Endothelial cell of umbilical vein (primary cell): ENCODE data around the gene PXMP4. TPM values are rescaled to one million over a fixed set of nuclear protein-coding genes. Genes with fewer than 3 reads are reported as not detected.

Source experiments
- BruUV-seq: library from RNA; stranded (reverse); fragments of 400-500 nt; replicated peaks from 2 replicates; lab custom pipeline; 2021; lab: Mats Ljungman, UMichigan
- CTCF ChIA-PET: fragments of 300-600, 350-600 bp; sonication (Branson Sonifier 250); formaldehyde crosslinking; loops from one replicate; lab custom pipeline; 2021; ENCODE audit warnings: antibody characterized with exemption, inconsistent platforms; lab: Charles Lee
- POLR2A ChIA-PET: fragments of 300-600, 350-600 bp; sonication (Branson Sonifier 250); formaldehyde crosslinking; loops from one replicate; lab custom pipeline; 2021; ENCODE audit warnings: antibody characterized with exemption, inconsistent platforms; lab: Charles Lee
- DNase-seq: peaks from one replicate; pipeline ENCODE4 v3.0.0-alpha.2; 2011; ENCODE audit warnings: low read depth, low spot score
- FAIRE-seq: peaks from 2 replicates; lab custom pipeline; 2011; peaks lifted over from hg19 to GRCh38; lab: Jason Lieb, UNC
- H2AFZ ChIP-seq: 2 replicates; pipeline ENCODE4 v1.6.0; 2012; ENCODE audit warnings: low read depth, low read length, control low read depth, inconsistent platforms
- H3K27ac ChIP-seq: 2 replicates; pipeline ENCODE4 v1.5.1; 2011; ENCODE audit warnings: low read depth, mild to moderate bottlenecking, control low read depth, low read length, moderate library complexity; ENCODE audit not compliant: insufficient read depth
- H3K27me3 ChIP-seq, 2 experiments: 2 replicates each; pipeline versions ENCODE4 v1.6.0 to v1.6.1; 2011; ENCODE audit warnings: low read length in 2 of 2, mixed read lengths in 1 of 2; ENCODE audit not compliant: control insufficient read depth in 2 of 2, insufficient read depth in 2 of 2
- H3K36me3 ChIP-seq, 2 experiments: 2 replicates in 1 of 2; 3 replicates in 1 of 2; pipeline ENCODE4 v1.5.1; 2011; ENCODE audit warnings: low read length in 2 of 2, mild to moderate bottlenecking in 1 of 2, moderate library complexity in 1 of 2; ENCODE audit not compliant: control insufficient read depth in 2 of 2, insufficient read depth in 2 of 2; ENCODE audit errors: extremely low read depth in 1 of 2
- H3K4me1 ChIP-seq: 3 replicates; pipeline ENCODE4 v1.5.1; 2011; ENCODE audit warnings: mild to moderate bottlenecking, low read length; ENCODE audit not compliant: control insufficient read depth, insufficient read depth; ENCODE audit errors: extremely low read depth
- H3K4me2 ChIP-seq: 2 replicates; pipeline ENCODE4 v1.6.1; 2011; ENCODE audit warnings: low read length, control low read depth, mixed read lengths; ENCODE audit not compliant: insufficient read depth
- H3K4me3 ChIP-seq, 3 experiments: fragments of 200-600 bp in 1 of 3; sonication (generic), shearing (Covaris generic) in 1 of 3; replicated peaks in 1 of 3; 2 replicates each; pipeline ENCODE4 v1.5.1; 2011 to 2016; ENCODE audit warnings: control low read depth in 3 of 3, low read length in 3 of 3, mild to moderate bottlenecking in 2 of 3, inconsistent platforms in 1 of 3, low read depth in 1 of 3, moderate library complexity in 1 of 3; ENCODE audit not compliant: insufficient read depth in 1 of 3
- H3K79me2 ChIP-seq: 2 replicates; pipeline ENCODE4 v1.6.0; 2012; ENCODE audit warnings: low read length, inconsistent platforms; ENCODE audit not compliant: control insufficient read depth, insufficient read depth
- H3K9ac ChIP-seq: replicated peaks from 2 replicates; pipeline ENCODE3; 2011; ENCODE audit warnings: low read length, control low read depth; ENCODE audit not compliant: insufficient read depth; ENCODE audit errors: extremely low read depth
- H3K9me1 ChIP-seq: replicated peaks from 3 replicates; pipeline ENCODE4 v1.6.0; 2011; ENCODE audit warnings: mild to moderate bottlenecking, low read length; ENCODE audit not compliant: control insufficient read depth, insufficient read depth; ENCODE audit errors: extremely low read depth
- H3K9me3 ChIP-seq: replicated peaks from 2 replicates; pipeline ENCODE4 v1.5.1; 2012; ENCODE audit warnings: low read length, inconsistent platforms; ENCODE audit not compliant: control insufficient read depth, insufficient read depth
- H4K20me1 ChIP-seq: replicated peaks from 2 replicates; pipeline ENCODE3; 2011; ENCODE audit warnings: mild to moderate bottlenecking, low read length; ENCODE audit not compliant: control insufficient read depth, insufficient read depth; ENCODE audit errors: extremely low read depth
- EZH2 ChIP-seq: IDR thresholded peaks from 2 replicates; pipeline ENCODE4 v1.6.1; 2012; ENCODE audit warnings: borderline replicate concordance, low read depth, mild to moderate bottlenecking, moderate library complexity, low read length, inconsistent platforms; ENCODE audit not compliant: severe bottlenecking
- FOS ChIP-seq: IDR thresholded peaks from 2 replicates; pipeline ENCODE4 v1.6.1; 2011; ENCODE audit warnings: mild to moderate bottlenecking, low read length, moderate library complexity, borderline replicate concordance; ENCODE audit not compliant: insufficient read depth
- GATA2 ChIP-seq: IDR thresholded peaks from 2 replicates; pipeline ENCODE4 v1.7.0; 2011; ENCODE audit warnings: low read depth, mild to moderate bottlenecking, moderate library complexity, mixed read lengths, low read length; ENCODE audit not compliant: insufficient read length, insufficient read depth
- JUN ChIP-seq: IDR thresholded peaks from 2 replicates; pipeline ENCODE4 v1.6.1; 2011; ENCODE audit warnings: borderline replicate concordance, low read depth; ENCODE audit not compliant: insufficient read length, insufficient read depth
- MYC ChIP-seq: IDR thresholded peaks from one replicate; pipeline ENCODE4 v1.6.1; 2011; ENCODE audit warnings: mild to moderate bottlenecking, low read depth, low read length
- POLR2A ChIP-seq: IDR thresholded peaks from 2 replicates; pipeline ENCODE4 v1.6.1; 2012; ENCODE audit warnings: low read depth, mild to moderate bottlenecking, control low read depth, low read length
- POLR2AphosphoS5 ChIP-seq: IDR thresholded peaks from 2 replicates; pipeline ENCODE4 v1.6.1; 2012; ENCODE audit warnings: low read depth, mild to moderate bottlenecking, control low read depth, low read length, moderate library complexity; ENCODE audit not compliant: insufficient read depth
- dilution Hi-C: fragments of 300-500 bp; cut with MboI; formaldehyde crosslinking; loops from one replicate; pipeline ENCODE4 v1.15.0; 2019; ENCODE audit warnings: low sequenced_read_pairs; ENCODE audit not compliant: extremely low pct_ligation_motif_present
- intact Hi-C: fragments of 100-400 bp; cut with micrococcal nuclease; formaldehyde crosslinking; loops from one replicate; pipeline ENCODE4 v1.10.0; 2022
- polyA plus RNA-seq, 4 experiments: library from polyadenylated mRNA; depleted of rRNA in 3 of 4; stranded (reverse) in 3 of 4; unstranded in 1 of 4; fragments of >200 nt; gene quantifications; 2 replicates each; pipeline versions ENCODE4 v1.2.1 to v1.2.3, GENCODE V29; 2011 to 2012; ENCODE audit warnings: missing spikeins in 1 of 4
- total RNA-seq: library from RNA; stranded (reverse); gene quantifications from 2 replicates; pipeline ENCODE4 v1.2.3, GENCODE V29; 2021
- TF ChIP-seq, protein P1 (sequence below), 2 donors: IDR thresholded peaks; 1 replicate in 1 of 2; 2 replicates in 1 of 2; pipeline ENCODE4 v1.5.1; 2011; ENCODE audit warnings: low read length in 2 of 2, mild to moderate bottlenecking in 2 of 2, moderate library complexity in 2 of 2, control low read depth in 1 of 2, inconsistent platforms in 1 of 2, low read depth in 1 of 2; ENCODE audit not compliant: insufficient read depth in 1 of 2; ENCODE audit errors: extremely low read depth in 1 of 2
- TF ChIP-seq, protein P2 (sequence below): IDR thresholded peaks from 2 replicates; pipeline ENCODE4 v1.6.1; 2011; ENCODE audit not compliant: insufficient read depth, insufficient read length

PXMP4 gene
- total and polyA plus RNA-seq, 2 donors (not counting 3 experiments of a cell fraction or from before 2014, with no cell fraction given) = 6.9 to 8.5 TPM

DNA sequence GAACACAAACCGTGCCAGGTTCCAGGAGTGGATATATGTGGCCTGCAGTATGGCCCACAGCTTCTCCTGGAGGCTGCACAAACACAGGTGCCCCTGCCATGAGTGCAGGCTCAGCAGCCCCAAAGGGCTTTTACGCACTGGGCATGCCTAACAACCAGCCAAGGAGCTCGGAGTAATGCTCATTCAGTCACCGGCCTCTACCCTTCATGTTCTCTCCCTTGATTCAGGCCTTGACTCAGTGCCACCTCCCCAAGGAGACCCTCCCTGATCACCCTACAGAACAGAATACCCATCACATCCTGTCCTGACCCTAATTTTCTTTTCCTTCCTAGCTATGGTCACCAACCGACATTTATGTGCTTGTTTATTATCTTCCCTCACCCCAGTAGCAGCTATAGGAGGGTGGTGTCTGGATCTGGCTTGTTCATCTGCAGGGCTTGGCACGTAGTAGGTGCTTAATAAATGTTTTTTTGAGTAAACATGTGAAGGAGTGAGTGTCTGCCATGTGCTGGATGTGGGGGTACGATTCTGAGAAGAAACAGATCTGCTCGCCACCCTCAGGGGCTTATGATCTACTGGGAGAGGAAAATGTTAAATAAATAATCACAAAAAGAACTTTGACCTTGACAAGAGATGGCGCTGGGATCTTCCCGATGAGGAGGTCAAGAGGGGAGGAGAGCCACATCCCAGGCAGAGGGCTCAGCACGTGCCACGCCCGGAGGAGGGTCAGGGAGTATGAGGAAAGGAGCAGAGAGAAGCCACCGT lies 9.2 kb downstream of the PXMP4 start:
- no peaks in the 10 kb centered on the region for H3K79me2 ChIP-seq
- H4K20me1 ChIP-seq = no peaks in the 10 kb centered on the region
- TF ChIP-seq FOS (no peak), POLR2A (no peak), MYC (no peak), POLR2AphosphoS5 (no peak), JUN (no peak), EZH2 (no peak), GATA2 (no peak)
- TF ChIP-seq, protein P1, sequence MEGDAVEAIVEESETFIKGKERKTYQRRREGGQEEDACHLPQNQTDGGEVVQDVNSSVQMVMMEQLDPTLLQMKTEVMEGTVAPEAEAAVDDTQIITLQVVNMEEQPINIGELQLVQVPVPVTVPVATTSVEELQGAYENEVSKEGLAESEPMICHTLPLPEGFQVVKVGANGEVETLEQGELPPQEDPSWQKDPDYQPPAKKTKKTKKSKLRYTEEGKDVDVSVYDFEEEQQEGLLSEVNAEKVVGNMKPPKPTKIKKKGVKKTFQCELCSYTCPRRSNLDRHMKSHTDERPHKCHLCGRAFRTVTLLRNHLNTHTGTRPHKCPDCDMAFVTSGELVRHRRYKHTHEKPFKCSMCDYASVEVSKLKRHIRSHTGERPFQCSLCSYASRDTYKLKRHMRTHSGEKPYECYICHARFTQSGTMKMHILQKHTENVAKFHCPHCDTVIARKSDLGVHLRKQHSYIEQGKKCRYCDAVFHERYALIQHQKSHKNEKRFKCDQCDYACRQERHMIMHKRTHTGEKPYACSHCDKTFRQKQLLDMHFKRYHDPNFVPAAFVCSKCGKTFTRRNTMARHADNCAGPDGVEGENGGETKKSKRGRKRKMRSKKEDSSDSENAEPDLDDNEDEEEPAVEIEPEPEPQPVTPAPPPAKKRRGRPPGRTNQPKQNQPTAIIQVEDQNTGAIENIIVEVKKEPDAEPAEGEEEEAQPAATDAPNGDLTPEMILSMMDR (IDR thresholded peaks at IDR 0.05; ENCODE audit: extremely low read depth in 1 of 2, insufficient read depth in 1 of 2, low read depth in 1 of 2, low read length in 2 of 2) = no peak
- TF ChIP-seq, protein P2, sequence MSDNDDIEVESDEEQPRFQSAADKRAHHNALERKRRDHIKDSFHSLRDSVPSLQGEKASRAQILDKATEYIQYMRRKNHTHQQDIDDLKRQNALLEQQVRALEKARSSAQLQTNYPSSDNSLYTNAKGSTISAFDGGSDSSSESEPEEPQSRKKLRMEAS = no peak
- H3K27ac ChIP-seq = no peak overlapping the region
- H3K9me1 ChIP-seq = no peaks in the 10 kb centered on the region
- intact Hi-C loops = no loop called here
- no peak overlapping the region for H3K9ac ChIP-seq
- FAIRE-seq (no peak), DNase-seq (no peak)
- no peaks in the 10 kb centered on the region for H3K9me3 ChIP-seq
- POLR2A ChIA-PET = no interaction called here
- no peaks in the 10 kb centered on the region for H3K27me3 ChIP-seq
- H2AFZ ChIP-seq = no peak overlapping the region
- CTCF ChIA-PET = no interaction called here
- no peaks in the 10 kb centered on the region for H3K4me1 ChIP-seq
- no peak overlapping the region for H3K4me3 ChIP-seq
- dilution Hi-C loops = no loop called here
- no TSS peak for BruUV-seq
- peaks cover 0 to 2% of the 10 kb centered on the region in 2 experiments for H3K36me3 ChIP-seq
- no peak overlapping the region for H3K4me2 ChIP-seq
